ENCODE data around the gene DOCK11.

GRCh38 chrX:118468122-118468521 is 27.5 kb upstream of the DOCK11 start:
- no peak for TF ChIP-seq CTCF (IDR thresholded peaks at IDR 0.05; ENCODE audit: borderline replicate concordance, extremely low read depth, low read length, poor library complexity, severe bottlenecking)
- no peak for TF ChIP-seq EZH2 (IDR thresholded peaks at IDR 0.05; ENCODE audit: borderline replicate concordance, low read depth, low read length, severe bottlenecking)

All from DND-41 (cell line).